Measurements from ENCODE around the gene NCMAP.

Gene NCMAP

GRCh38 chr1:24654010-24654409, 98.1 kb downstream of the NCMAP start:
- Histone ChIP-seq H3K79me2 (ENCODE audit: low read length) (peaks cover 93% of the 10 kb centered on the region), H4K20me1 (ENCODE audit: insufficient read depth, low read length) (peaks cover 5% of the 10 kb centered on the region), H3K4me2 (ENCODE audit: low read depth, low read length) (no peak overlapping the region), H3K27ac (ENCODE audit: low read length) (no peak overlapping the region), H3K9ac (ENCODE audit: low read length) (no peak overlapping the region), H3K9me2 (replicated peaks; ENCODE audit: insufficient read depth, low read length) (no peaks in the 10 kb centered on the region), H2AFZ (ENCODE audit: low read length) (no peak overlapping the region), H3K4me1 (ENCODE audit: low read length) (no peaks in the 10 kb centered on the region), H3K4me3 (ENCODE audit: low read length) (no peak overlapping the region), H3K36me3 (replicated peaks; ENCODE audit: insufficient read depth, low read length) (peaks cover 53% of the 10 kb centered on the region), H3K27me3 (replicated peaks; ENCODE audit: insufficient read depth, low read length) (no peaks in the 10 kb centered on the region), H3F3A (ENCODE audit: insufficient read depth, low read length) (no peaks in the 10 kb centered on the region), H3K9me3 (replicated peaks; ENCODE audit: insufficient read depth, low read length) (no peaks in the 10 kb centered on the region)
- TF ChIP-seq CTCF (IDR thresholded peaks at IDR 0.05; ENCODE audit: low read length) = no peak
- no peak for TF ChIP-seq EZH2 (optimal IDR thresholded peaks at IDR 0.05; ENCODE audit: low read depth, low read length)
- no peak for TF ChIP-seq EZH2phosphoT487 (IDR thresholded peaks at IDR 0.05; ENCODE audit: low read length)
- DNase-seq = no peak

DNA sequence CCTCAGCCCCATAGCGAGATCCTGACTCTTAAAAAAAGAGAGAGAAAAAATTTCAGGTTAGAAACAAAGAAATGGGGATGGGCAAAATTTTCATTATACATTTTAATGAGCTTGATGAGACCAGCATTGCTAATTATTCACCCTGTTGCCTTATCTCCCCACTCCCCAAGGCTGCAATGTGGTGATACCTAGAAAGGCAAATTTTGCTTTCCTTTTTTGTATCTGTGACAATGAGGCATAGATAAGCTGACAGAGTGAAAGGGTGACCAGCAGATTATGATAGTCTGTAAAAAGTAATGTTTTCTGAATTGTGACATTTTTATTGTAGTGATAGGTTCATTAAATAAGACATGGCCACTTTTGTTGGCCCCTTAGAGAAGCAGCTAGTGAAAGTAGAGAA, 100.2 kb downstream of the NCMAP start:
- Histone ChIP-seq H3F3A (ENCODE audit: insufficient read depth, low read length) (no peaks in the 10 kb centered on the region), H2AFZ (ENCODE audit: low read length) (no peak overlapping the region), H3K79me2 (ENCODE audit: low read length) (peaks cover 92% of the 10 kb centered on the region), H4K20me1 (ENCODE audit: insufficient read depth, low read length) (peaks cover 9% of the 10 kb centered on the region), H3K4me1 (ENCODE audit: low read length) (no peaks in the 10 kb centered on the region), H3K9ac (ENCODE audit: low read length) (no peak overlapping the region), H3K4me3 (ENCODE audit: low read length) (no peak overlapping the region), H3K9me3 (replicated peaks; ENCODE audit: insufficient read depth, low read length) (no peaks in the 10 kb centered on the region), H3K27me3 (replicated peaks; ENCODE audit: insufficient read depth, low read length) (no peaks in the 10 kb centered on the region), H3K27ac (ENCODE audit: low read length) (no peak overlapping the region), H3K4me2 (ENCODE audit: low read depth, low read length) (no peak overlapping the region), H3K9me2 (replicated peaks; ENCODE audit: insufficient read depth, low read length) (no peaks in the 10 kb centered on the region), H3K36me3 (replicated peaks; ENCODE audit: insufficient read depth, low read length) (peaks cover 45% of the 10 kb centered on the region)
- DNase-seq = no peak
- no peak for TF ChIP-seq EZH2 (optimal IDR thresholded peaks at IDR 0.05; ENCODE audit: low read depth, low read length)
- no peak for TF ChIP-seq CTCF (IDR thresholded peaks at IDR 0.05; ENCODE audit: low read length)
- no peak for TF ChIP-seq EZH2phosphoT487 (IDR thresholded peaks at IDR 0.05; ENCODE audit: low read length)

GRCh38 chr1:24657781-24658180, 101.9 kb downstream of the NCMAP start:
- no peak overlapping the region for H3K4me2 ChIP-seq (ENCODE audit: low read depth, low read length)
- peaks cover 9% of the 10 kb centered on the region for H4K20me1 ChIP-seq (ENCODE audit: insufficient read depth, low read length)
- H3K36me3 ChIP-seq (replicated peaks; ENCODE audit: insufficient read depth, low read length) = peaks cover 55% of the 10 kb centered on the region
- no peak overlapping the region for H3K27ac ChIP-seq (ENCODE audit: low read length)
- H3K4me3 ChIP-seq (ENCODE audit: low read length) = no peak overlapping the region
- no peaks in the 10 kb centered on the region for H3K4me1 ChIP-seq (ENCODE audit: low read length)
- DNase-seq = no peak
- no peak overlapping the region for H3K9ac ChIP-seq (ENCODE audit: low read length)
- no peaks in the 10 kb centered on the region for H3K9me2 ChIP-seq (replicated peaks; ENCODE audit: insufficient read depth, low read length)
- no peaks in the 10 kb centered on the region for H3F3A ChIP-seq (ENCODE audit: insufficient read depth, low read length)
- H3K9me3 ChIP-seq (replicated peaks; ENCODE audit: insufficient read depth, low read length) = no peaks in the 10 kb centered on the region
- H3K79me2 ChIP-seq (ENCODE audit: low read length) = peaks cover 97% of the 10 kb centered on the region
- H3K27me3 ChIP-seq (replicated peaks; ENCODE audit: insufficient read depth, low read length) = no peaks in the 10 kb centered on the region
- no peak overlapping the region for H2AFZ ChIP-seq (ENCODE audit: low read length)
- TF ChIP-seq EZH2 (optimal IDR thresholded peaks at IDR 0.05; ENCODE audit: low read depth, low read length) = no peak

Measured in MM.1S (cell line).